ENCODE measurements around the gene MYLIP. TPM values are rescaled to one million over a fixed set of nuclear protein-coding genes. Genes with fewer than 3 reads are reported as not detected.

The MYLIP gene
- total RNA-seq, 1 experiment from 2014 or later = 12.5 TPM

- Histone ChIP-seq H3K9ac (ENCODE audit: low read length) (no peak overlapping the region), H3K4me1 (ENCODE audit: insufficient read depth, low read length) (no peaks in the 10 kb centered on the region), H3K9me2 (replicated peaks; ENCODE audit: low read length) (no peaks in the 10 kb centered on the region), H3K79me2 (ENCODE audit: low read length) (no peaks in the 10 kb centered on the region), H3K27me3 (ENCODE audit: low read length) (peaks cover 49% of the 10 kb centered on the region), H3K36me3 (ENCODE audit: low read depth, low read length) (no peaks in the 10 kb centered on the region), H2AFZ (ENCODE audit: low read length) (no peak overlapping the region), H3K4me3 (ENCODE audit: low read length) (no peak overlapping the region), H4K20me1 (ENCODE audit: low read length) (no peaks in the 10 kb centered on the region), H3K27ac (ENCODE audit: low read length) (no peak overlapping the region), H3F3A (ENCODE audit: low read length, unreplicated experiment) (no peaks in the 10 kb centered on the region), H3K9me3 (ENCODE audit: low read length) (no peaks in the 10 kb centered on the region), H3K4me2 (ENCODE audit: low read length) (no peak overlapping the region)
- DNase-seq (no peak), ATAC-seq (no peak)
- no peak for TF ChIP-seq EZH2phosphoT487 (IDR thresholded peaks at IDR 0.05; ENCODE audit: borderline replicate concordance, low read length)
- no peak for TF ChIP-seq CTCF (conservative IDR thresholded peaks at IDR 0.05; ENCODE audit: low read depth, low read length)
- TF ChIP-seq EZH2 (IDR thresholded peaks at IDR 0.05; ENCODE audit: low read length, unreplicated experiment) = no peak
- BruUV-seq (replicated peaks) = no TSS peak
- CTCF ChIA-PET = interaction anchor here (0.7 kb wide), 1 partner anchor 12 kb away, joined by 4 read pairs; no protein-coding TSS in a partner anchor
- intact Hi-C loops (cut with micrococcal nuclease) = no loop called here
- POLR2A ChIA-PET (ENCODE audit: unreplicated experiment) = no interaction called here
Measured at GRCh38 chr6:16171400-16171799, 42.5 kb downstream of the MYLIP start.

GRCh38 chr6:16173167-16173940 is 44.5 kb downstream of the MYLIP start:
- no peaks in the 10 kb centered on the region for H3K9me3 ChIP-seq (ENCODE audit: low read length)
- H3K36me3 ChIP-seq (ENCODE audit: low read depth, low read length) = no peaks in the 10 kb centered on the region
- no peak for TF ChIP-seq CTCF (conservative IDR thresholded peaks at IDR 0.05; ENCODE audit: low read depth, low read length)
- no peak for TF ChIP-seq EZH2 (IDR thresholded peaks at IDR 0.05; ENCODE audit: low read length, unreplicated experiment)
- no peak for TF ChIP-seq EZH2phosphoT487 (IDR thresholded peaks at IDR 0.05; ENCODE audit: borderline replicate concordance, low read length)
- no peak overlapping the region for H3K9ac ChIP-seq (ENCODE audit: low read length)
- intact Hi-C loops (cut with micrococcal nuclease) = no loop called here
- no peaks in the 10 kb centered on the region for H4K20me1 ChIP-seq (ENCODE audit: low read length)
- peaks cover 39% of the 10 kb centered on the region for H3K27me3 ChIP-seq (ENCODE audit: low read length)
- BruUV-seq (replicated peaks) = no TSS peak
- H3K27ac ChIP-seq (ENCODE audit: low read length) = no peak overlapping the region
- H3K4me2 ChIP-seq (ENCODE audit: low read length) = no peak overlapping the region
- ATAC-seq = no peak
- no peak for DNase-seq
- no peaks in the 10 kb centered on the region for H3F3A ChIP-seq (ENCODE audit: low read length, unreplicated experiment)
- H3K9me2 ChIP-seq (replicated peaks; ENCODE audit: low read length) = no peaks in the 10 kb centered on the region
- no peaks in the 10 kb centered on the region for H3K79me2 ChIP-seq (ENCODE audit: low read length)
- H3K4me3 ChIP-seq (ENCODE audit: low read length) = no peak overlapping the region
- POLR2A ChIA-PET (ENCODE audit: unreplicated experiment) = no interaction called here
- H2AFZ ChIP-seq (ENCODE audit: low read length) = no peak overlapping the region
- CTCF ChIA-PET = no interaction called here
- H3K4me1 ChIP-seq (ENCODE audit: insufficient read depth, low read length) = no peaks in the 10 kb centered on the region

GRCh38 chr6:16174416-16175078 is 45.7 kb downstream of the MYLIP start:
- CTCF ChIA-PET = no interaction called here
- H3K27me3 ChIP-seq (ENCODE audit: low read length) = peaks cover 35% of the 10 kb centered on the region
- intact Hi-C loops (cut with micrococcal nuclease) = no loop called here

More at GRCh38 chr6:16174416-16175078, 45.7 kb downstream of the MYLIP start:
- TF ChIP-seq EZH2phosphoT487 (IDR thresholded peaks at IDR 0.05; ENCODE audit: borderline replicate concordance, low read length) (no peak), CTCF (conservative IDR thresholded peaks at IDR 0.05; ENCODE audit: low read depth, low read length) (no peak), EZH2 (IDR thresholded peaks at IDR 0.05; ENCODE audit: low read length, unreplicated experiment) (no peak)
- H3F3A ChIP-seq (ENCODE audit: low read length, unreplicated experiment) = no peaks in the 10 kb centered on the region
- no peak overlapping the region for H3K27ac ChIP-seq (ENCODE audit: low read length)
- H3K4me1 ChIP-seq (ENCODE audit: insufficient read depth, low read length) = no peaks in the 10 kb centered on the region
- H3K4me2 ChIP-seq (ENCODE audit: low read length) = no peak overlapping the region
- BruUV-seq (replicated peaks) = no TSS peak
- ATAC-seq (no peak), DNase-seq (no peak)
- H3K36me3 ChIP-seq (ENCODE audit: low read depth, low read length) = no peaks in the 10 kb centered on the region
- H2AFZ ChIP-seq (ENCODE audit: low read length) = no peak overlapping the region
- POLR2A ChIA-PET (ENCODE audit: unreplicated experiment) = no interaction called here
- no peaks in the 10 kb centered on the region for H4K20me1 ChIP-seq (ENCODE audit: low read length)
- H3K9ac ChIP-seq (ENCODE audit: low read length) = no peak overlapping the region
- H3K9me2 ChIP-seq (replicated peaks; ENCODE audit: low read length) = no peaks in the 10 kb centered on the region
- no peak overlapping the region for H3K4me3 ChIP-seq (ENCODE audit: low read length)
- H3K79me2 ChIP-seq (ENCODE audit: low read length) = no peaks in the 10 kb centered on the region
- no peaks in the 10 kb centered on the region for H3K9me3 ChIP-seq (ENCODE audit: low read length)

Data from PC-3 (cell line).